Activated CD8-positive, alpha-beta memory T cell treated with anti-CD3 and anti-CD28 coated beads for 4 hours (primary cell): ENCODE results near the gene PLEKHA5.

ENCODE experiments used
- DNase-seq, 2 donors: peaks; one replicate each; pipeline ENCODE4 v3.0.0-alpha.2; 2020; ENCODE audit warnings: low read depth in 2 of 2

The PLEKHA5 gene

GRCh38 chr12:19130224-19131024 lies 891 bp downstream of the PLEKHA5 start:
- no peak for DNase-seq

- no peak for DNase-seq
Measured at GRCh38 chr12:19131025-19131444, 1.5 kb downstream of the PLEKHA5 start.

DNA sequence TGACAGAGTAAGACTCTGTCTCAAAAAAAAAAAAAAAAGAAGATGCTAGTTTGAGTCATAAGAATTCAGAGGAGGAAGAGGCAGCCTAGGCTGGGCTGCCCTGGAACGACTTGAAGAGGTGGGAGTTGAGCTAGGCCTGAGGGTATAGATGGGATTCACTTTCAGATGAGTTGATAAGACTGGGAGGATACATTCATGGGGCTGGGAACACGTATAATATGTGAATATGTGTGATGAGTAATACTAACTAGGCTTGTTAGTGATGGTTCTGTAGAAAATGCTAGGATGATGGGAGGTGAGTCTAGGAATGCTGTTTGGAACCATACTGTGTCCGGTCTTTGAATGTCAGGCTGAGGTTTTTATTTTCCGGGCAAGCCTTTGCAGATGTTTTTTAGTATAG lies 9.0 kb downstream of the PLEKHA5 start:
- no peak for DNase-seq

DNA sequence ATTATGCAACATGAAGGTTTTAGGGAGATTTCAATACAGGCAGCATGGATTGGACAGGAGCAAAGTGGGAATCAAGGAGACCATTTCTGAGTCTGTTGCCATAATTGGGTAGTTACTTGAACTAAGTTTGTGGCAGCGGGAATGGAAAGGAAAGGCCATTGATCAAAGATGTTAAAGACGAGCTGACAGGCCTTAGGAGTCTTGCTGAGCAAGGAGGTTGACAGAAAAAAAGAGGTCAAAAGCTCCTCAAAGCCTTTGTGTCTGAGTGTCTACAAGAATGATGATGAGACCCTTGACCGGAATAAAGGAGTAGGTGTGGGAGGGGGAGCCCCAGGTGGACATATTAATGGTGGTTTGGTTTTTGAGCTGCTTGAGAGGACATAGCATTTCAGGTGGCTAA lies 9.4 kb downstream of the PLEKHA5 start:
- DNase-seq = no peak

GRCh38 chr12:19139615-19140194 lies 10.2 kb downstream of the PLEKHA5 start:
- no peak for DNase-seq

- no peak for DNase-seq
Measured at GRCh38 chr12:19140381-19141236, 11.1 kb downstream of the PLEKHA5 start.

- DNase-seq = no peak
Measured at GRCh38 chr12:19142499-19142898, 13.0 kb downstream of the PLEKHA5 start.

DNA sequence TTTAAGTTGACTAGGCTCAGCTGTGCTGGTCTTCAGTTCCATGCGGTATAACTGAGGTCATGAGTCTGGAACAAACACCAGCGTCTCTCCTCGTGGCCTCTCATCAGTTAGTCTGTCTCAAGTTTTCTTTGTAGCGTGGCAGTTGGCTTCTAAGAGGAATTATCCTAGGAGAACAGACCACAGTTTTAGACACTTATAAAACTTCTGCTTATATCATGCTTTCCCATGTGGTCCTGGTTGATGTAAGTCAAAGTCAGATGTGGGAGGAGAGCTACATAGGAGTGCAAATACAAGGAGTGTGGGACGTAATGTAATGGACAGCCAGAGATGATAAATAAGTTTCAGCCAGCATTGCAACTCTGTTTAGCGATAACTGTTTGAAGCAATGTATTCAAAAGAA lies 14.8 kb downstream of the PLEKHA5 start:
- no peak for DNase-seq

GRCh38 chr12:19144985-19145384 lies 15.5 kb downstream of the PLEKHA5 start:
- DNase-seq = no peak

DNA sequence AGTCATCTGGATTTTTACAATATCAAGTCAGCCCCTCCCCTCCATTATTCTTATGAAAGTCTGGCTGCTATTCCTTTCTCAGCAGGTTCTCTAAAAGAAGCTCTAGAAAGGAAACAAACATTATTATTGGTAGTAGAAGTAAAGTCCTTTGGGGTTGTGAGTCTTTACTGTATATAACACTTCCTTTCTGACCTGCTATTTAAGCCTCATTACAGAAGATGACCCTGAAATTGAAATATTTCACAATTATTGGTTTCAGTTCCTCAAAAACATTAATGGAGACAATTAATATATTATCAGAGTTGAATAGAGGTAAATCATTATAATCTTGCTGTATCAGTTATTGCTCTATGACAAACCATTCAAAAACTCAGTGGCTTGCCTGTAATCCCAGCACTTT lies 19.3 kb downstream of the PLEKHA5 start:
- no peak for DNase-seq

DNA sequence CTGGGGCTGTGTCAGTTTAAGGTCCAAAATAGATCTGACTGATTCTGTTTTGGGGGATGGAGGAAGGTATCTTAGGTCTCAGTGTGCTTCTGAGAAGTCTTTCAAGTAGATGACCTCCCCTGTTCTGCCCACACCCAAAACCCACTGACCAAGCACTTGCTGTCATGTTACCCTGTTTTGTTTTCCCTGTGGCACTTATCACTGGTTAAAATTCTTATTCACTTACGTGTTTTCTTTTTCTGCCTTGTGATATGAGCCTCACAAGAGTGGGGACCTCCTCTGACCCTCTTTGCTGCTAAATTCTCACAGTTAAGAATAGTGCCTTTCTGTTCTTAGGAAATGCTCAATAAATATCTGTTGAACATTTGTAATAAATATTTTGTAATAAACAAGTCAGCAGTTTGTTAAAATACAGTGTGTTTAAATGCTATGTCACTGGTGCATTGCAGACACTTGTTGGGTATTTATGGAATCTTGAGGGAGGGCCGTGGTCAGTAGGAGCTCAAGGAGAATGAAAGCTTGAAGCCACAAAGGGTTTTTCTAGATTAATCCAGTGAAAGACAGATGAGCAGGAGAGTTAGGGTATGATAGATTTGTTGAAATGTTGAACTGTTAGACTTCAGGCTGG lies 20.9 kb downstream of the PLEKHA5 start:
- no peak for DNase-seq

GRCh38 chr12:19151298-19151697 lies 21.8 kb downstream of the PLEKHA5 start:
- DNase-seq = no peak

DNA sequence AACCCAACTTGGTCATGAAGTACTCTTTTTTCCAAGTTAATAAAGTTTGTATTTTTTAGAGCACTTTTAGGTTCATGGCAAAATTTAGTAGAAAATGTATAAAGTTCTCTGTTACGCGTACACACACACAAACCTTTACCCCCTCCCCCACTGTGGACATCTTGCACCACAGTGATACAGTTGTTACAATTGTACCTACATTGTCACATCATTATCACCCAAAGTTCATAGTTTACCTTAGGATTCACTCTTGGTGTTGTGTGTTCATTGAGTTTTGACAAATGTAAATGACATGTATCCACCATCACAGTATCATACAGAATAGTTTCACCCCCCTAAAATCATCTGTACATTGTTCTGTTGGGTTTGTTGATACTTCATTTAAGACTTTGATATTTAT lies 23.9 kb downstream of the PLEKHA5 start:
- no peak for DNase-seq

- no peak for DNase-seq
Measured at GRCh38 chr12:19154686-19155085, 25.2 kb downstream of the PLEKHA5 start.

DNA sequence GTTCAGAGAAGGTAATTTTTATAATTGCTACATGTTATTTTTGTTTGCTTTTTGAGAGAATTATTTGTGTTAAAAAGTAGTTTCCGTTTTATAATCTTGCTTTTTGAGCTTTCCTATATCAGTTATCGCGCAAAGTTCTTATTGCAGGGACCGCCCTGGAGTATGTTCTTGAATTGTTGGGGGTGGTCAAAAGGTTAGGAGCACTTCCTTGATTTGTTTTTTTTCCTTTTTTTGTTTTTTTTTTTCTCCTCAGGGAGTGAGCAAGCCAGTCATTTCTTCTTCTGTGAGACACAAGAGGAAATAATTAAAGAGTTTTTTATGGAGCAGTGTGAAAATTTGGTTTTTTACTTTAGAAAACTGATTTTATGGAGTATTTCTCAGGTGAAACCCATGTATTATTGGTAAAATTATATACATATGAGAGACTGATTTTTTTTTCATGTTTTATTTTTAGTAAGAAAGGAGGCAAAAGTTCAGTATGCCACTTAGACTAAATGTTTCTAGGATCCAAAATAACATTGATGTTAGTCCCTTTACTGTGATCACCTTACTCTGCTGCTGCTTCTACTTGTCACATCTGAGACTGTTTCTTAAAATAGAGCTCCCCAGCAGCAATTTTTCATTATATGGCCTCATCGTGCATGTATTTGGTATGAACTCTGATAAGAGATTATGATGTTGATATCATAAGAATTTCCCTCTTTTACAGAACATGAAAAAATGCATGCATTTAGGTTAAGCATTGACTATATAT lies 26.6 kb downstream of the PLEKHA5 start:
- DNase-seq = no peak

GRCh38 chr12:19158923-19159322 lies 29.4 kb downstream of the PLEKHA5 start:
- DNase-seq = no peak

GRCh38 chr12:19161216-19161615 lies 31.7 kb downstream of the PLEKHA5 start:
- DNase-seq = no peak

GRCh38 chr12:19165451-19165850 lies 35.9 kb downstream of the PLEKHA5 start:
- DNase-seq = no peak

DNA sequence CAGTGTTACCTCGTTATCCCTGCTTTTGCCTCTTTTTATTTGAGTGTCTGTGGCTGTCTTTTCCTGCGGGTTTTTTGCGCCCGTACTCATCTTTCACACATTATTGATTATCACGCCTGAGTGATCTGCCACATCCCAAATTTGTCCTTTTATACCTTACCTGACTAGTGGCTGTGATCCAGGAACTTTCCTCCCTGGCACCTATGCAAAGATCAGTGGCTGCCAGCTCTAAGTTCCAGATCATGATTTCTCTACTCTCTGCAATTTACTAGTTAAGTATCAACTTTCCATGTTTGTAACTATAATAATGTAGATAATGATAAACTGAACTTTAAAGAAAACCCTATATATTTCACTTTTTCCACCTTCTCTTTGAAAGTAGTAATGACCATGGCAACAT lies 36.9 kb downstream of the PLEKHA5 start:
- DNase-seq = no peak

- DNase-seq = no peak
Measured at GRCh38 chr12:19166956-19167355, 37.4 kb downstream of the PLEKHA5 start.

DNA sequence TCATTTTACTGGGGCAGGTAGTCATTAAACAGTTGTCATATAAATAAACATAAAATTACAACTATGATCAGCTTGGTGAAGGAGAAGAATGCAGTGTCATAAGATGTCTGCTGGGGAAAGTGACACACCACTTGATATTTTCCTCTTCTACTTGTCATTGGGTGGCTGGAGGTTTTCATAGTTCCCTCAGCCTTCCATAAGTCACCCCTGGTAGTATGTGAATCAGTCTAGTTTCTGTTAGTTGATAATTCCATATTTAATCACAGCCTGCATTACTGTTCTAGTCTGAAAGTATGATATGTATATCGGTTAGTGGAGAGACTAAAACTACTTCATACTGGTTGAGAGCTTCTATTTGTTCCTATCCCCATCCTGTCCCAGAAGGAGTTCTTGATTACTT lies 38.2 kb downstream of the PLEKHA5 start:
- DNase-seq = no peak
